WTC11 (cell line): ENCODE results near the gene LAMA3. TPM values are rescaled to one million over a fixed set of nuclear protein-coding genes. Genes with fewer than 3 reads are reported as not detected.

ENCODE experiments used
- ATAC-seq: fragments of 200-7000 bp; cut with Tn5 transposase; 2 replicates; pipeline ENCODE4 v1.10.0; 2021; ENCODE audit warnings: mild to moderate bottlenecking, moderate library complexity
- CTCF ChIA-PET: fragments of 300-600 bp; sonication (Branson Sonifier 250); formaldehyde crosslinking; loops from one replicate; lab custom pipeline; 2021; ENCODE audit warnings: antibody characterized with exemption; lab: Charles Lee
- POLR2A ChIA-PET: fragments of 350-600 bp; sonication (Branson Sonifier 250); formaldehyde crosslinking; loops from one replicate; lab custom pipeline; 2021; ENCODE audit warnings: antibody characterized with exemption; lab: Charles Lee
- DNase-seq: peaks from one replicate; pipeline ENCODE4 v3.0.0; 2021; ENCODE audit warnings: low spot score
- H3K27ac Mint-ChIP-seq: 2 replicates; pipeline ENCODE4 v1.8.0; 2021; ENCODE audit warnings: mixed read lengths
- H3K27me3 Mint-ChIP-seq: 2 replicates; pipeline ENCODE4 v1.8.0; 2021; ENCODE audit warnings: low read depth, mild to moderate bottlenecking, moderate library complexity, mixed read lengths
- H3K36me3 Mint-ChIP-seq: 2 replicates; pipeline ENCODE4 v1.8.0; 2021; ENCODE audit warnings: mixed read lengths
- H3K4me1 Mint-ChIP-seq: 2 replicates; pipeline ENCODE4 v1.8.0; 2022; ENCODE audit warnings: mixed read lengths
- H3K4me3 Mint-ChIP-seq: 2 replicates; pipeline ENCODE4 v1.8.0; 2021; ENCODE audit warnings: mild to moderate bottlenecking, moderate library complexity, mixed read lengths
- H3K9me3 Mint-ChIP-seq: 2 replicates; pipeline ENCODE4 v1.8.0; 2021; ENCODE audit warnings: mixed read lengths
- CREM ChIP-seq: sonication (generic); formaldehyde crosslinking; IDR thresholded peaks from 2 replicates; pipeline ENCODE4 v1.8.1; 2022; ENCODE audit warnings: mild to moderate bottlenecking, missing genetic modification reagents, moderate library complexity
- ETV6 ChIP-seq: sonication (generic); formaldehyde crosslinking; IDR thresholded peaks from 2 replicates; pipeline ENCODE4 v1.8.1; 2022; ENCODE audit warnings: mild to moderate bottlenecking, missing genetic modification reagents
- FOXJ3 ChIP-seq: sonication (generic); formaldehyde crosslinking; IDR thresholded peaks from 2 replicates; pipeline ENCODE4 v1.9.0; 2021; ENCODE audit warnings: missing genetic modification reagents, mild to moderate bottlenecking, borderline replicate concordance
- FOXP1 ChIP-seq: sonication (generic); formaldehyde crosslinking; IDR thresholded peaks from 2 replicates; pipeline ENCODE4 v1.8.0; 2022; ENCODE audit warnings: missing genetic modification reagents, mild to moderate bottlenecking, moderate library complexity, borderline replicate concordance
- HMGA2 ChIP-seq: fragments of 250-450 bp; sonication (Bioruptor Pico); IDR thresholded peaks from 2 replicates; pipeline ENCODE4 v1.4.0; 2021; ENCODE audit warnings: mild to moderate bottlenecking, moderate library complexity
- NR2C2 ChIP-seq: sonication (generic); formaldehyde crosslinking; IDR thresholded peaks from 2 replicates; pipeline ENCODE4 v1.8.0; 2022; ENCODE audit warnings: mild to moderate bottlenecking, missing genetic modification reagents
- PRRX2 ChIP-seq: fragments of 250-450 bp; sonication (Bioruptor Pico); IDR thresholded peaks from 2 replicates; pipeline ENCODE4 v1.8.0; 2021; ENCODE audit warnings: mild to moderate bottlenecking
- USF2 ChIP-seq: sonication (generic); formaldehyde crosslinking; IDR thresholded peaks from 2 replicates; pipeline ENCODE4 v1.8.1; 2023; ENCODE audit warnings: mild to moderate bottlenecking, missing genetic modification reagents, moderate library complexity
- ZNF121 ChIP-seq: sonication (generic); formaldehyde crosslinking; IDR thresholded peaks from 2 replicates; pipeline ENCODE4 v1.8.0; 2023; ENCODE audit warnings: missing genetic modification reagents
- ZNF138 ChIP-seq: sonication (generic); formaldehyde crosslinking; conservative IDR thresholded peaks from 2 replicates; pipeline ENCODE4 v1.8.1; 2022; ENCODE audit warnings: mild to moderate bottlenecking, moderate library complexity, missing genetic modification reagents
- ZNF219 ChIP-seq: sonication (generic); formaldehyde crosslinking; IDR thresholded peaks from 2 replicates; pipeline ENCODE4 v1.8.0; 2023; ENCODE audit warnings: missing genetic modification reagents, mild to moderate bottlenecking, borderline replicate concordance
- ZNF232 ChIP-seq: sonication (generic); formaldehyde crosslinking; IDR thresholded peaks from 2 replicates; pipeline ENCODE4 v1.8.0; 2022; ENCODE audit warnings: mild to moderate bottlenecking, missing genetic modification reagents
- ZNF281 ChIP-seq: sonication (generic); formaldehyde crosslinking; IDR thresholded peaks from 2 replicates; pipeline ENCODE4 v1.8.0; 2023; ENCODE audit warnings: mild to moderate bottlenecking, missing genetic modification reagents
- ZNF532 ChIP-seq: fragments of 250-450 bp; sonication (Bioruptor Pico); IDR thresholded peaks from 2 replicates; pipeline ENCODE4 v1.9.0; 2021; ENCODE audit warnings: mild to moderate bottlenecking, borderline replicate concordance
- total RNA-seq: library from RNA; stranded (reverse); gene quantifications from 3 replicates; pipeline ENCODE4 v1.2.3, GENCODE V29; 2021
- TF ChIP-seq, protein P1 (sequence below): sonication (generic); formaldehyde crosslinking; IDR thresholded peaks from 2 replicates; pipeline ENCODE4 v1.8.1; 2023; ENCODE audit warnings: mild to moderate bottlenecking, missing genetic modification reagents, moderate library complexity
- TF ChIP-seq, protein P2 (sequence below): sonication (generic); formaldehyde crosslinking; IDR thresholded peaks from 2 replicates; pipeline ENCODE4 v1.8.1; 2023; ENCODE audit warnings: mild to moderate bottlenecking, moderate library complexity, missing genetic modification reagents
- TF ChIP-seq, protein P3 (sequence below): sonication (generic); formaldehyde crosslinking; IDR thresholded peaks from 2 replicates; pipeline ENCODE4 v1.8.1; 2023; ENCODE audit warnings: mild to moderate bottlenecking, missing genetic modification reagents

The LAMA3 gene
- total RNA-seq, 1 experiment from 2014 or later: 0.83 TPM

- ATAC-seq (no peak), DNase-seq (no peak)
- POLR2A ChIA-PET: no interaction called here
- TF ChIP-seq, protein P1, sequence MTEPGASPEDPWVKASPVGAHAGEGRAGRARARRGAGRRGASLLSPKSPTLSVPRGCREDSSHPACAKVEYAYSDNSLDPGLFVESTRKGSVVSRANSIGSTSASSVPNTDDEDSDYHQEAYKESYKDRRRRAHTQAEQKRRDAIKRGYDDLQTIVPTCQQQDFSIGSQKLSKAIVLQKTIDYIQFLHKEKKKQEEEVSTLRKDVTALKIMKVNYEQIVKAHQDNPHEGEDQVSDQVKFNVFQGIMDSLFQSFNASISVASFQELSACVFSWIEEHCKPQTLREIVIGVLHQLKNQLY (CRISPR knock-in tag): no peak
- TF ChIP-seq USF2 (CRISPR knock-in tag): no peak
- H3K27ac Mint-ChIP-seq: no peak overlapping the region
- CTCF ChIA-PET: interaction anchor here (1.0 to 1.2 kb wide), 2 partner anchors 45 to 255 kb away, joined by 3 read pairs; no protein-coding TSS in a partner anchor
- H3K27me3 Mint-ChIP-seq: peaks cover 9% of the 10 kb centered on the region
- no peaks in the 10 kb centered on the region for H3K36me3 Mint-ChIP-seq
- no peaks in the 10 kb centered on the region for H3K9me3 Mint-ChIP-seq
- H3K4me3 Mint-ChIP-seq: no peak overlapping the region
- H3K4me1 Mint-ChIP-seq: peaks cover 33% of the 10 kb centered on the region
Measured at GRCh38 chr18:23667114-23667513, 22.1 kb upstream of the LAMA3 start.

- DNase-seq: no peak
- no peak for TF ChIP-seq ZNF281 (CRISPR knock-in tag)
- TF ChIP-seq HMGA2 (CRISPR knock-in tag): no peak
- no peak for TF ChIP-seq ZNF219 (CRISPR knock-in tag)
- TF ChIP-seq, protein P2, sequence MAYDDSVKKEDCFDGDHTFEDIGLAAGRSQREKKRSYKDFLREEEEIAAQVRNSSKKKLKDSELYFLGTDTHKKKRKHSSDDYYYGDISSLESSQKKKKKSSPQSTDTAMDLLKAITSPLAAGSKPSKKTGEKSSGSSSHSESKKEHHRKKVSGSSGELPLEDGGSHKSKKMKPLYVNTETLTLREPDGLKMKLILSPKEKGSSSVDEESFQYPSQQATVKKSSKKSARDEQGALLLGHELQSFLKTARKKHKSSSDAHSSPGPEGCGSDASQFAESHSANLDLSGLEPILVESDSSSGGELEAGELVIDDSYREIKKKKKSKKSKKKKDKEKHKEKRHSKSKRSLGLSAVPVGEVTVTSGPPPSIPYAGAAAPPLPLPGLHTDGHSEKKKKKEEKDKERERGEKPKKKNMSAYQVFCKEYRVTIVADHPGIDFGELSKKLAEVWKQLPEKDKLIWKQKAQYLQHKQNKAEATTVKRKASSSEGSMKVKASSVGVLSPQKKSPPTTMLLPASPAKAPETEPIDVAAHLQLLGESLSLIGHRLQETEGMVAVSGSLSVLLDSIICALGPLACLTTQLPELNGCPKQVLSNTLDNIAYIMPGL: no peak
- TF ChIP-seq, protein P3, sequence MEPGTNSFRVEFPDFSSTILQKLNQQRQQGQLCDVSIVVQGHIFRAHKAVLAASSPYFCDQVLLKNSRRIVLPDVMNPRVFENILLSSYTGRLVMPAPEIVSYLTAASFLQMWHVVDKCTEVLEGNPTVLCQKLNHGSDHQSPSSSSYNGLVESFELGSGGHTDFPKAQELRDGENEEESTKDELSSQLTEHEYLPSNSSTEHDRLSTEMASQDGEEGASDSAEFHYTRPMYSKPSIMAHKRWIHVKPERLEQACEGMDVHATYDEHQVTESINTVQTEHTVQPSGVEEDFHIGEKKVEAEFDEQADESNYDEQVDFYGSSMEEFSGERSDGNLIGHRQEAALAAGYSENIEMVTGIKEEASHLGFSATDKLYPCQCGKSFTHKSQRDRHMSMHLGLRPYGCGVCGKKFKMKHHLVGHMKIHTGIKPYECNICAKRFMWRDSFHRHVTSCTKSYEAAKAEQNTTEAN (CRISPR knock-in tag): no peak
- no peak for TF ChIP-seq PRRX2 (CRISPR knock-in tag)
- no peak for TF ChIP-seq NR2C2 (CRISPR knock-in tag)
- no peak for TF ChIP-seq ZNF138 (CRISPR knock-in tag)
- TF ChIP-seq ZNF232 (CRISPR knock-in tag): no peak
- TF ChIP-seq ZNF121 (CRISPR knock-in tag): no peak
- no peak for TF ChIP-seq FOXP1 (CRISPR knock-in tag)
- TF ChIP-seq CREM (CRISPR knock-in tag): no peak
- no peak for TF ChIP-seq ZNF532 (CRISPR knock-in tag)
- TF ChIP-seq FOXJ3 (CRISPR knock-in tag): no peak
- TF ChIP-seq ETV6 (CRISPR knock-in tag): no peak
- ChIA-PET POLR2A (interaction anchor here (0.6 to 0.7 kb wide), 2 partner anchors 24 to 89 kb away, joined by 3 to 6 read pairs; no protein-coding TSS in a partner anchor), CTCF (no interaction called here)
- Mint-ChIP-seq H3K4me1 (peaks cover 25% of the 10 kb centered on the region), H3K27me3 (no peaks in the 10 kb centered on the region; the same call in 1 of the 2 replicates), H3K4me3 (no peak overlapping the region), H3K27ac (no peak overlapping the region), H3K9me3 (no peaks in the 10 kb centered on the region), H3K36me3 (no peaks in the 10 kb centered on the region)
- peak; percentile 78 for ATAC-seq
Measured at GRCh38 chr18:23668731-23669130, 20.5 kb upstream of the LAMA3 start.
